ENCODE results near the gene ADAM23.

Gene ADAM23

DNA sequence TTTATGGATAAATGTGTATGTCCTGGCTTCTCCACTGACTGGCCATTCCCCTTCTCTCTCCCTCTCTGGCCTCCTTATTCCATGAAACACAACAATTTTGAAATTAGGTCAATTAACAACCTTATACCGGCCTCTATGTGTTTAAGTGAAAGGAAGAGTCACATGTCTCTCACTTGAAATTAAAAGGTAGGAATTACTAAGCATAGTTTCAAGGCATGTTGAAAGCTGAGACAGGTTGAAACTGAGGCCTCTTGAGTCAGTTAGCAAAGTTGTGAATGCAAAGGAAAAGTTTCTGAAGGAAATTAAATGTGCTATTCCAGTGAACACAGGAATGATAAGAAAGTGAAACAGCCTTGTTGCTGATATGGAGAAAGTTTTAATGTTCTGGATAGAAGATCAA is 69.7 kb downstream of the ADAM23 start:
- DNase-seq, result peak; percentile 29

DNA sequence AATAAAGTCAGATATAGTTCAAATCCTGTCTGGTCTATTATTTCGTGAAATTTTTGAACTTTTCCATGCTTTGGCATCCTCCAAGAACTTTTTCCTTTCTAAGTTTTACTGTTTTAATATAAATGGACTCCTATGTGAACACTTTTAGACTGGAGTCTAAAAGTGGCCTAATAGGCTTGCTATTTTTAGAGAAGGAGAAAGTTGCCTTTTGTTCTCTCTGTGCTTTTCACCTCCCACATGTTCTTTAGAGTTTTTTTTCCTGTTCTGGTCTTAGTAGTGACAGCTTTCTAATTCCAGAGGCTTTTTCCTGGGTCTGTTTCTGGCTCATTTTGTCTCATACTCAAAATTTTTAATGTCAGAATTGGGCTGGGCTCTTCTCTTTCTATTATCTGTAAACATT is 72.2 kb downstream of the ADAM23 start:
- no peak for DNase-seq

DNA sequence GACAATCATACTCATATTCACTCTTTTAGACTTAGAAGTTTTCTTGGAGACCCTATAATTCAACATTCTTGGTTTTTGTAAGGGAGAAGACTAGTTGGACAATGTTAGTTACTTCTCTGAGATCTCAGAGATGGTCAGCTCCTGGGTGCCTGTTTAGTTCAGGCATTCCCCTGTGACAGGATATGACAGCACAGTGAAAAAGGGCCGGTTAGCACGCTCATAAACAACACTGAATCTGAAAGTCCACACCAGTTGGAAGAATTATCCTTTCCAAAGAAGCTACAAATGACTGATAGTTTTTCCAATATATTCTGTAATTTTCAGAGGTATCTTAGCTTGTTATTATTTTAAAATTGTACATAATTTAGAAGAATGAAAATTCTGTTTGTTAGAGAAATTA is 75.7 kb downstream of the ADAM23 start:
- peak; percentile 21 for DNase-seq

DNA sequence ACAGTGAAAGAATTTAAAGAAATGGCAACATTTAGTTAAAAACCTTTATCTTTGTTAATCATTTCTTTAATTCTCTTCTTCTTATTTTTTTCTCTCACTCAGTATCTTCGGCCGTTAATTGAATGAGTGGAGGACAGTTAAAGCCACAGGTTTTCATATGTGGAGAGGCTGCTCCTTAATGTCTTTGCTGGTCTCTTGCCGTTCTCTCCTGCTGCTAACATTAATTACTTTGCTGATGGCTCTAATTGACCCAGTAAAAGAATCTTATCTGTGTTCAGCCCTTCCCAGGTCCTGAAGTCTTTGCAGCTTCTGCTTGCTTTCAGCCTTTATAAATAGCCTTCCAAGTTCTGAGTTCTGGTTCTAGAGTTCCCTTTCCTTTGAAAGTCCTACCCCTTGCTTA is 77.1 kb downstream of the ADAM23 start:
- DNase-seq, result no peak

DNA sequence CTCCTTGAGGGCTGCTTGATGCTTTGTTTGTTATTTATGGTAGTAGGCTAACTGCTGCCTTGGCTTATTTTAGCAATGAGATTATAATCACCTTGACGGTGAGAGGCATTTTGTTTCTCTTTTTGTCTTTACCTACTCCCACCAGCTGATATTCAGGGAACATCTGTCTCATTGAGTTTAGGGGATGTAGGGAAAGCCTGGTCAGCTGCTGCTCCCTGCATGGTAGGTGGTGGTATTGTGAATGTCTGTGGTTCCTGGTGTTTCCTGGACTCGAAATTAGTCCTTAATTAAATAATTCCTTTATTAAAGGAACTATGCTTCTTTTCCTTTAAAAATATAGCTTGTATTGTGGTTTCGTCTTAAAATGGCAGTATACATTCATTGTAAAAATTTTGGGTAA is 77.8 kb downstream of the ADAM23 start:
- DNase-seq, result no peak

DNA sequence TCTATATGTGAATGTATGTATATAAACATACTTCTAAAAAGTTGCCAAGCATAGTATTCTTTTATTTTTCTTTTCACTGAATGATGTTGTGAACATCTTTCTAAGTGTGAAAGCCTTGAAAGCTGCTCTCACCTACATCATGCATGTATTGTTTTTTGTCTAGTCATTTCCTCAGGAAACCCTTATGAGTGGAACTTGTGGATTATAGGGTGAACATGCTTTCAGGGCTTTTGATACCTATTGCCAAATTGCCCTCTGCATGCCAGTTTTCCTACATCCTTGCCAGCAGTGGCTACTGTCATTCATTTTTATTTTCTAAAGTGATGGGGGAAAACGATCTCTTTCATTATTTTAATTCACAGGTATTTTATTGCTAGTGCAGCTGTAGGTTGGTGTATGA is 78.3 kb downstream of the ADAM23 start:
- DNase-seq, result peak; percentile 57

DNA sequence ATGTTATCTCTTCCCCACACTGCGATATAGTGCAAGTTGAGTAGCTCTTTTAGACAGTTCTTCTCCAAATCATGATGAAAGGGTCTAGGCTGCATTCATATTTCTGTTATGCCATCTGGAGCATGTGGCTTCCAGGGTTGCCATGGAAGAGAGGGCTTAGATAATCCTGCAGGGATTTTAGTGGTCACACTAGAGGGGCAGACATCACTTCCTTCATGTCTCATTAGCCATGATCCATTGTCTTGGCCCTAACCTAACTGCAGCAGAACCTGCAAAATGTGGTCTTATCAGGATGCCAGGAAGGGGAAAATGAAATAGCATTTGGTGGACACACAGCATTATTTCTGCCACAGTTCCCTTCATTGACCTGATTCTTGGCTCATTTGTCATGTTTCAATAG is 83.1 kb downstream of the ADAM23 start:
- DNase-seq, result no peak

DNA sequence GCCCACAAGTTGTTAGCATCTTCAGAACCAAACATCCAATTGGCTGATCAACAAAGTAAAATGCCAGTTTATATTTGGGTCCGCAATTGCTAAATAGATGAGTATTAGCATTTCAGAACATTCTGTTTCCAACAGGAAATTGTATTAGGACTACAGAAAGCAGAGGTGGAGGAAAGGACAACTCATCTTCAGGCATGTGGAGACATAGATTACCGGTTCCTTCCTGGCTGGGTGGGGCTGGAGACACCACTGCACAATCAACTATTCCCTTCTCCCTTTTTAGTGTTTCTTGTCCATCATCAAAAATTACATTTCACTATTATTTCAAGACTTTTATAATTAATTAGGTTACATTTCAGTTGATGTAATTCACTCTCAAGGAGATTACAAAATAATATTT is 83.8 kb downstream of the ADAM23 start:
- no peak for DNase-seq

DNA sequence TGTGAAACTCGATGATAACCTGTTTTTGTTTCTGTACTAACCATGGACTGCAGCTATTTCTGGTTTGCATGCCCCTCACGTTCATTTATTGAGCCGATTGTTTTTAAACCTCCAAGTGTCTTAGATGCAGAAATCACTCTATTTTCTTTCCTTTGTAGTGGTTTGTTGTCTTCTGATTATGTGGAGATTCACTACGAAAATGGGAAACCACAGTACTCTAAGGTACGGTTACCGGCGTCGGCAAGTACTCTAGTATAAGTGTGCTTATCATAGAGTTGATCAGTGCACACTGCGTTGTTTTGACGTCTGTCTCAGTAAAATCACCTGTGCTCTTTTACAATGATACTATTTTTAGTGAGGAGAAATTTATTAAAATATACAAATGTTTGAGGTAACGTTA is 87.4 kb downstream of the ADAM23 start:
- peak; percentile 41 for DNase-seq

DNA sequence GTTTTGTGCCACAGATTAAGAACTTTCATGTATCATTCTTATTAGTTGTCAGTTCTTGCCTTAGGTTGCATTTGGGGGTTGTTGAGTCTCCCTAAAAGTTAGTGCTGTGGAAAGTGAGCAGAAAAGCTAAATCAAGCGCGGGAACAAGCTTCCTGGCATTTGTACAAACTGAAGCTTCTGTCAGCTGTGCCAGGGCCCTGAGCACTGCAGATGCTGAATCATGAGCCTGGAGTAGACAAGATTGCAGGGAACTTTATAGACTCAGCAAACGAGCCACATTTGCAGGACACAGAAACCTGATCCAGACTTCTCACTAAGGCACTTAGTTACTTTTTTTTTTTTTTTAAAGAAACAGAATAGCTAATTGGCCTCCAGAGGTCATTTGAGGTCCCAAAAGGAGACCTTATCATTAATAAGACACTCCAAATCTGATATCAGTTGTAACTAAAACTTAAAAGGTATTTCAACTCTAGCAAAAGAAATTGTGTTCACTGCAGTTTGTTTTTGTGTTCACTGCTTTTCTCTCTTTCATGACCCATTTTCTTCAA is 88.7 kb downstream of the ADAM23 start:
- no peak for DNase-seq

DNA sequence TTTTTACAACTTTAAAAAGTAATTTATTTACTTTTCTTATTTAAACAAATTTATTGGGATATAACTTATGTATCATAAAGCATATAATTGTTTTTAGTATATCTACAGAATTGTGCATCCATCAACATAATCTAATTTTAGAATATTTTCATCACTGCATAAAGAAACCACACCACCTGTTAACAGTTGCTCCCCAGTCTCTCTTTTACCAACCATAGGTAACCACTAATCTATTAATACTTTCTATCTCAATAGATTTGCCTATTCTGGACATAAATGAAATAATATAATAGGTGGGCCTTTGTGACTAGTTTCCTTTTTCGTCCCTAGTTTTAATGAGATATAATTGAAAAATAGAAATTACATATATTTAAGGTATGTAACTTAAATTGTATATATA is 90.6 kb downstream of the ADAM23 start:
- no peak for DNase-seq

DNA sequence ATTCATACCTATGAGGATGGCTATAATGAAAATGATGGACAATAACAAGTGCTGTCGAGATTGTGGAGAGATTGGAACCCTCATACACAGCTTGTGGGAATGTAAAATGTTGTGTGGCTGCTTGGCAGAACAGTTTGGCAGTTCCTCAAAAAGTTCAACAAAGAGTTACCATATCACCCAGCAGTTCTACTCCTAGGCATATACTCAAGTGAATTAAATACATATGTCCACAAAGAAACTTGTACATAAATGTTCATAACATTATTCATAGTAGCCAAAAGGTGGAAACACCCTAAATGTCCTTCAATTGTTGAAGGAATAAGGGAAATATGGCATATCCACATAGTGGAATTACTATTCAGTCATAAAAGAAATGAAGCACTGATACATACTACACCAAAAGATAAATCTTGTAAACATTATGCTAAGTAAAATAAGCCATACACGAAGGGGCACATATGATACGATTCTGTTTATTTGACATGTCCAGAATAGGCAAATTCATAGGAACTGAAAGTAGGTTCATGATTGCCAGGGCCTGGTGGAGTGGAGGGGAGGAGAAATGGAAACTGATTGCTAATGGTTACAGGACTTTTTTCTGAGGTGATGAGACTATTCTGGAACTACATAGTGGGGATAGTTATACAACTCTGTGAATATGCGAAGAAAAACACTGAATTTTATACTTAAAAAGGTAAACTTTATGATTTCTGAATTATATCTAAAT is 92.1 kb downstream of the ADAM23 start:
- DNase-seq, result no peak

DNA sequence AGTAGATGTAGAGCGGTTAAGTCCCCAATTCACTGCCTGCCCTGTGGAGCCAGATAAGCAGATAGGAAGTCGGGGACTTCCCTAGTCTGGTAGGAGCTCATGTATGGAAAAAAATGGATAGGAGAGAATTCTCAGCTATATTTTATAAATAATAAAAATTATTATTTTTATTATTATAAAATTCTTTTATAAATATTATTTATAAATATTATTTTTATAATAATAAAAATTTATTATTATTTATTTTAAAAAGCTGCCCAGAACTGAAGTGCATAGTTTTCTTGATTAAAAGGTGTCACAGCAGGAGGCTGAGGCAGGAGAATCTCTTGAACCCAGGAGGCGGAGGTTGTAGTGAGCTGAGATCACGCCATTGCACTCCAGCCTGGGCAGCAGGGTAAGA is 97.4 kb downstream of the ADAM23 start:
- DNase-seq, result no peak

DNA sequence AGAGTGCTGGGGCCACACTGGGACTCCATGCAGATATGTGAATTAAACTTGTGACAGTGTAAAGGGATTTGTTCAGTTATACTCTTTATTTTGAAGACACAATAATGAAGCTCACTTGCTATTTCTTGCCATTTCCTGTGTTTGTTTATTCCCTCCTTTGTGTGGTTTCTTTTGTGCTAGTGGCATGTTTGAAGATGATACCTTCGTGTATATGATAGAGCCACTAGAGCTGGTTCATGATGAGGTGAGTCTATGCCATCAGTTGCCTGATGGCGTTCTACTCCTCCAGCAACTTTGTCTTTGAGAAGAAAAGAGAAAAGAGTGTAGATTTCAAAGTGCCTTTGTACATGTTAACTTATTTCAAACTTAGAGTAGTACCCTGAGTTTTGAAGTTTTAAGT is 99.7 kb downstream of the ADAM23 start:
- DNase-seq, result no peak

DNA sequence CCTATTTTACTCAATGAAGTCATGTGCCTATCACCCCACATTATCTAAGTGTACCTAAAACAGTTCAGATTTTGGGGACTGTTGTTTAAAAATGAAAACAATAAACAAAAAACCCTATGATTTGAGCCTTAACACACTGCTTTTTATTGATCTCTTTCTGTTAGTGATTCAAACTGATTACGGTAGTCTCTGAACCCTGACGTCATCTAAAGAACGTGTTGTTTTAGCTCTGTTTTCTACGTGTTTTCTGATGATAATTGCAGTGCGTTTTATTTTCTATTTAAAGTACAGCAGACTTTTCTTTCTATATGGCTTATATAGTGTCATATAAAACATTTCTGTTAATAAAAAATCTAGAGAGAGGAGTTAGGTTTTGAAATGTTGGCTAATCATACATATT is 105.1 kb downstream of the ADAM23 start:
- no peak for DNase-seq

DNA sequence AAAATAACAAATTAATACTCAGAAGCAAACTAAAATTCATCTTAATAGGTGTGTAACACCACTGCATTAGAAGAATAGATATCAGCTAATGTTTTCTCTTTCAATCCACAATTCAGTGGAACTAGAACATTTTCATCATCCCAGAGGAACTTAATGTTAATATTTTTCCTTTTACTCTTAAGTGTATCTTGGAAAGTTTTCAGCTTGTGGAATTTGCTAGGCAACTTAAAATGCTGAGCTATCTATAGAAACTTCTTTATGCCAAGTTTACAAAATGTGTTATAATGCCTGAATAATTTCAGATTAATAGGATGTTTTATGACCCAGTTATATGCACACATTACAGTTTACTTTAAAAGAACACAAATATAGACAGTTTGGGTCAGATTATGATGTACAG is 112.4 kb downstream of the ADAM23 start:
- DNase-seq, result no peak

DNA sequence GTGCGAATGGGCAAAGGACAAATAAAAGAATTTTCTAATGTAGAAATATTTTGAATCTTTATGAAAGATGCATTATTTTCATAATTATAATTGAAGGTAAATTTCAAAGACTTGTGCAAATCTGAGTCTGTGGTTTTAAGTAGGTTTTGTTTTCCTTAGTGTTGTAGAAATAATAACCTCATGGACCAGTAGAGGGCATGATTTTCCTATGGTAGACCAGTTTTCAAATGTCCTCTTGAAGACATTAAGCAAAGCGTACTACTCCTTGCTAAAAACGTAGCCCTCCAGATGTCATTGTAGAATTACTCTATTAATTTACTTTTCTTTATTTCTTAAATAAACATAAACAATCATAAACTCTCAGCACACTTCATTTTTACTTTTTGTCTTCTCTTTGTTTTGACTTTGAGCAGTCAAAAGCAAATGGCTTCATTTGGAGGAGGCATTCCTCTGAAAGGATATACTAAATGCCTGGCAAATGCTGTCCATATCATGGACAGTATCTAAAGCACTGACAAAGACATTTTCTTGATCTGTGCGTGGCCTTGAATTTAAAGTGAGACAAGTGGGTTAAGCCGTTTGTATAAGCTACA is 113.1 kb downstream of the ADAM23 start:
- peak; percentile 38 for DNase-seq

DNA sequence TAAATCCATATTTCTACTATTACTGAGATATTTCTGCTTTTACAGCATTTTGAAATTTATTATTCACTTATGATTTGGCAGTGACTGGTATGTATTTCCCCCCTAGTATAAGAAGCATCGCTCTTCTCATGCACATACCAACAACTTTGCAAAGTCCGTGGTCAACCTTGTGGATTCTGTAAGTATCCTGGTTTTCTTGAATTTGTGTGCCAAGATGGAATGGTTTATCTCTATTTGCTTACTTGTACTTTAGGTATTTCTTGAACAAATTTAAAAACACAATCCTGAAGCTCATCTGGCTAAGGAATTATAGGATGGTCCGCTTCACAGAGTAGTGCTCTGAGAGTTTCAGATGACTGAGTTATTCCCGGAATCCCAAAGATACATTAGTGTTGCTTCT is 114.0 kb downstream of the ADAM23 start:
- no peak for DNase-seq

DNA sequence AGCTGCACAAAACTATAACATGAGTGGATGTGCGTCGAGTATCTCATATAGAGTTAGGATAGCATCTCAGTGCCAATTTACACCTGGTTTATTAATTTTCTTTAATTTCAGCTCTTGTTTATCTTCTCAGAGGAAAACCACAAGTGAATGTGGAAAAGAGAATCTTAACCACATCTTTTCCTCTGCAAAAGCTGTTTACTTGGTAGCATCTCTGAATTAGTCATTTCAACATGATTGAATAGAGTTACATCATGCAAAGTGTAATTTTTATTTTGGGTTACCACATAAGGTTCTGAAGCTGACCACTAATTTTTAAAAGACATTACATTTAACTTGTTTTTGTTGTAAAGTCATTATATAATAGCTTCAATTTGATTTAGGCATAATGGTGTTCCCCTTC is 115.2 kb downstream of the ADAM23 start:
- DNase-seq, result peak; percentile 45

DNA sequence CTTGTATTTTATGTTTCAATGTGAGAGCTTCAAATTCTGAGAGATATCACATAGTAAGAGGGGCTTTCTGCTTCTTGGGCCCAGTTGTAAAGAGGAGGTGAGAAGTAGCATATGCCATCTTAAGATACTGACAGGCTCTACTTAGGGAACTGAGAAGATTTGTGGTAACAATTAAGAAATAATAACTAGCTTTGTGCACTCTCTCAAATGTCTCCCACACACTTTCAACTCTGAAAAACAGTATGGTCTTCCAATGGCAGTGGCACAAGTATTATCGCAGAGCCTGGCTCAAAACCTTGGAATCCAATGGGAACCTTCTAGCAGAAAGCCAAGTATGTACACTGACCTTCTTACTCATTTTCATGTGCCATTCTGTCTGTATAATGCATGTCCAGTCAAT is 118.6 kb downstream of the ADAM23 start:
- no peak for DNase-seq

DNA sequence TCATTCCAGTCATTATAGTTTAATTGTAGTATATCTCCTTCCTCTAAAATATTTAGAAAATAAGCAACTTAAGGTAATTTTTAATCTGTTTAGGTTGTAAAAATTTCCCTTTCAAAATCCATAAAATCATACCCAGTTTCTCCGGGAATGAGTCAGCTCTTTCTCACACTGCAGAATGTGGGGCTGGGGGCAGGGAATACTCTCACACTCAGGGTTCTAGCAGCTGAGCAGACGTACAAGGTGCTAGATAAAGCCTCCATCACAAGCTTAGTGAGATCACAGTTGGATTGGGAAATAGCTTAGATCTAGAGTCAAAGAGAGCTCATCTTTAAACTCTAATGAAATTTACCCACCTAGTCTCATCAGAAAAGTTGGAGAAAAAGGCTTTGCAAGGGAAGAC is 119.0 kb downstream of the ADAM23 start:
- no peak for DNase-seq

DNA sequence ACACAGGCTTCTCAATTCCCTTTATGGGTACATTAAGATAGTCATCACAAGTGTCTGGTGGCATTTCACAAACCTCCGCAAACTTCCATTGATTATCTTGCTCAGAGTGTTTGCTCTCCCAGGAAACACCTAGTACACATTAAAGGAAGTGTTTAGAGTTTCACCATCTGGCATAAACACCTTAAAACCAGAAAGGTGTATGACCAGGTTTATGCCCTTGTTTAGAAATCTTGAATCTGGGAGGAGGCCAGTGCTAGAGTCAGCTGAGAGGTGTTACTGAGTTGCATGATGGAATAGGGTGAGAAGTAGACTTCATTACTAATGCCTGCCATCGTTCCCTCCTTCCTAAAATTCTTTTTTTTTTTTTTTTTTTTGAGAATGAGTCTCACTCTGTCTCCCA is 120.0 kb downstream of the ADAM23 start:
- no peak for DNase-seq

DNA sequence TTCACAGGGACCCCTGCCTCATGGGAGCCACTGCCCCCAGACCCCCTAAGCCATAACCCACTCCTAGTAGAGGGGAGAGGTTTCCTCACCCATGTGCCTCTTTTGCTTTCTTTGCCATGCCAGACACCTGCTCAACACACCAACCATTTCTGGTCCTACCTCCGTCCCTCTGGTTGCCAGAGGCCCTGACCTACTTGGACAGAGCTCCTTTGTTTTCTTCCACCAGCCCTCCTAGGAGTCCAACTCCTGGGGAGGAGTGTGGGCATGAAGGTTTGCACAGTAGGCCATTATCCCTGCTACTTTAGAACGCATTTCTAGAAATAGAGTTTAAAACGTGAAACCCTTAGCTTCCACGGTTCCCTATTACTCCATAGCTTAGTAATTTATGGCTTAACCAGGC is 122.3 kb downstream of the ADAM23 start:
- DNase-seq, result no peak

DNA sequence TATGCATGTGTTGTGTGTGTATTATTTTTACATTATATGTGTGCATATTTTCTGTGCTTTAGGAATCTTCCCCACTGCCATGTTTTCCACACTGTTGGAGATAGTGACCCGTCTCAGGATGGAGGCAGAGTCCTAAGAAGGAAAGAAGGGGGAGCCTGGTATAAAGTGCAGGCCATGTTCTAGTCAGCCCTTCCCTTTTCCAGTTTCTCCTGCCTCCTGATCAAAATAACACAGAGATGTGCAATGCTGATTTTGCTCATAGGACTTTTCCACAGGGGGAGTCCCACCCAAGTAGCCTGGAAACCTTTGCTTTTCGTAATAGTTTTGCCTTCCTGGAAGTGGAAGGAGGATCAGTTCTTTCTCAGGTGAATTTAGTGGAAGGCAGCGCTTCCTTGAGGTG is 126.1 kb downstream of the ADAM23 start:
- no peak for DNase-seq

DNA sequence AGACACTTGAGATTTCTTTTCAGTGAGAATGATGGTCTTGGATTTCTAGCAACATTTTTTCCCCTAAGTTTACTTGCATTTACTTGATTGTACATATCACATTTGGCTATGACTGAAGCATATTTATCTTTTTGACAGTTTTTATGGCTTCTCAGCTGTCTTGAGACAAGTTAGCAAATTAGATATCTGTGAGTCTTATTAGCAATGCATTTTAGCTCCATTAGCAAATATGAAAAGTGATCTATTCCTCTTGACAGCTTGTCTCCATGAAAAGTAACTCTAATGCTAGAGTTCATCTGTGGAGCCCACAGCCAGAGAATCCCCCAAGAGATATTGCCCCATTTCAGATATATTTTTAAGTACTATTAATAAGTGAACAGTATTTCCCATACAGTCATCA is 126.9 kb downstream of the ADAM23 start:
- no peak for DNase-seq
